Left lung (tissue), 10 donors: ENCODE measurements around the gene KRTAP10-1. TPM values are rescaled to one million over a fixed set of nuclear protein-coding genes. Genes with fewer than 3 reads are reported as not detected.
"Not testable (repeated sequence)": the region's sequence is repeated elsewhere in the genome, so short reads cannot be mapped to it uniquely, and the experiment has no call there.

ENCODE experiments used
- ATAC-seq: fragments of 200-7000 bp; cut with Tn5 transposase; one replicate; pipeline ENCODE4 v1.9.1; 2020; ENCODE audit warnings: moderate library complexity
- DNase-seq, 4 donors: peaks; one replicate each; pipeline ENCODE4 v3.0.0-alpha.2; 2013 to 2020
- H3K27ac ChIP-seq, 2 donors: fragments of 200-600 bp; sonication (generic) in 1 of 2; one replicate each; pipeline versions ENCODE4 v1.5.0 to v1.8.0; 2020 to 2021
- H3K27me3 ChIP-seq, 2 donors: fragments of 200-600 bp; sonication (generic) in 1 of 2; one replicate each; pipeline versions ENCODE4 v1.5.0 to v1.8.0; 2020 to 2021
- H3K36me3 ChIP-seq, 2 donors: fragments of 200-600 bp; sonication (generic) in 1 of 2; one replicate each; pipeline versions ENCODE4 v1.5.0 to v1.8.0; 2020 to 2021
- H3K4me1 ChIP-seq, 2 donors: fragments of 200-600 bp; one replicate each; pipeline ENCODE4 v1.8.0; 2021
- H3K4me3 ChIP-seq, 2 donors: fragments of 200-600 bp; sonication (generic) in 1 of 2; one replicate each; pipeline versions ENCODE4 v1.5.0 to v1.8.0; 2020 to 2021; ENCODE audit warnings: mild to moderate bottlenecking in 1 of 2
- H3K9me3 ChIP-seq, 2 donors: fragments of 200-600 bp; sonication (generic) in 1 of 2; one replicate each; pipeline versions ENCODE4 v1.5.0 to v1.8.0; 2020 to 2021
- intact Hi-C, 2 donors: fragments of 100-400 bp; cut with DNase I; formaldehyde crosslinking; loops; one replicate each; pipeline versions ENCODE4 v1.11.2 to v1.14.2; 2022
- polyA plus RNA-seq, 6 donors: library from polyadenylated mRNA; unstranded; fragments of 120-200 nt; gene quantifications; one replicate each; pipeline ENCODE4 v1.2.1, GENCODE V29; 2013; ENCODE audit not compliant: insufficient read length in 6 of 6
- total RNA-seq, 2 donors: library from RNA; stranded (reverse); fragmentation: NEBNext Ultra II Directional; extraction: Animal tissue kit (Norgen Biotek cat#: 25700); gene quantifications; one replicate each; pipeline ENCODE4 v1.2.1, GENCODE V29; 2021
- TF ChIP-seq, protein P1 (sequence below), 2 donors: fragments of 200-600 bp; sonication (generic) in 1 of 2; IDR thresholded peaks; one replicate each; pipeline versions ENCODE4 v1.5.0 to v1.8.0; 2021; ENCODE audit warnings: antibody characterized with exemption in 2 of 2
- donor health status: DM: no; HTN: yes; CAD: no.
- donor health status: DM: no; HTN: no; CAD: no.

The KRTAP10-1 gene
- total and polyA plus RNA-seq, 8 donors: not detected

DNA sequence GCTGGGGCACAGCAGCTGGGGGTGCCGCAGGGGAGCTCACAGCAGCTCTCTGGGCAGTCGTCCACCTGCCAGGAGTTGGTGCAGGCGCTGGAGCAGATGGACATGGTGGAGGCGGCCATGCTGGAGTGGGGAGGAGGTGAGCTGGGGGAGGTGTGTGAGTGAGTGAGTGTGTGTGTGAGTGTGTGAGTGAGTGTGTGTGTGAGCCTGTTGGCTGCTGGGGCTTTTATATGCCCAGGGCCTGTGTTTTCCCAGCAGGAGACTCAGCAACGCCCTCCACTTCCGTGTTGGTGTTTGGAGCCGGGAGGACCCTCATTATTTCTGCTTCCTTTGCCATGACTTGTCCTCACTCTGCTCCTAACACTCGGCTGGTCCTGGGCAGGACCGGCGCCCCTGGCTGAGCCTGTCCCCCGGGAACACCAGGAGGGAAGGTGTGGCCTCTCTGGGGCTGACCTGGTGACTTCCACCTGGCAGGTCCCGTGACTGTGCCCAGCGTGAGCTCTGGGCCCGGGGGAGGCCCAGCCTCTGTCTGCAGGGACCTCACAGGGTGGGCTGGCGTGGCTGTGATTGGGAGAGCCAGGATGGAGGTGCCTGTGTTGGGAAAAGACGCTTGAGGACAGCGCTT, 11.5 kb upstream of the KRTAP10-1 start, which contains the start of gene KRTAP10-2:
TSS of gene KRTAP10-2 (minus strand) at position 166 of the 622 bp plus-strand sequence. CDS start at position 119, 47 bp downstream.
- no peak for ATAC-seq
- Histone ChIP-seq H3K4me3 (no peak within 1 kb of the TSS), H3K9me3 (peaks cover 0 to 3% of the 10 kb centered on the region in 2 donors), H3K36me3 (no peaks in the 10 kb centered on the region), H3K27me3 (peaks cover 0 to 75% of the 10 kb centered on the region in 2 donors), H3K27ac (no peak within 1 kb of the TSS), H3K4me1 (no peaks in the 10 kb centered on the region)
- DNase-seq: peak in 1 of 4 donors; percentile 71
- TF ChIP-seq, protein P1, sequence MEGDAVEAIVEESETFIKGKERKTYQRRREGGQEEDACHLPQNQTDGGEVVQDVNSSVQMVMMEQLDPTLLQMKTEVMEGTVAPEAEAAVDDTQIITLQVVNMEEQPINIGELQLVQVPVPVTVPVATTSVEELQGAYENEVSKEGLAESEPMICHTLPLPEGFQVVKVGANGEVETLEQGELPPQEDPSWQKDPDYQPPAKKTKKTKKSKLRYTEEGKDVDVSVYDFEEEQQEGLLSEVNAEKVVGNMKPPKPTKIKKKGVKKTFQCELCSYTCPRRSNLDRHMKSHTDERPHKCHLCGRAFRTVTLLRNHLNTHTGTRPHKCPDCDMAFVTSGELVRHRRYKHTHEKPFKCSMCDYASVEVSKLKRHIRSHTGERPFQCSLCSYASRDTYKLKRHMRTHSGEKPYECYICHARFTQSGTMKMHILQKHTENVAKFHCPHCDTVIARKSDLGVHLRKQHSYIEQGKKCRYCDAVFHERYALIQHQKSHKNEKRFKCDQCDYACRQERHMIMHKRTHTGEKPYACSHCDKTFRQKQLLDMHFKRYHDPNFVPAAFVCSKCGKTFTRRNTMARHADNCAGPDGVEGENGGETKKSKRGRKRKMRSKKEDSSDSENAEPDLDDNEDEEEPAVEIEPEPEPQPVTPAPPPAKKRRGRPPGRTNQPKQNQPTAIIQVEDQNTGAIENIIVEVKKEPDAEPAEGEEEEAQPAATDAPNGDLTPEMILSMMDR (IDR thresholded peaks at IDR 0.05): no peak
- intact Hi-C loops: no loop called here

DNA sequence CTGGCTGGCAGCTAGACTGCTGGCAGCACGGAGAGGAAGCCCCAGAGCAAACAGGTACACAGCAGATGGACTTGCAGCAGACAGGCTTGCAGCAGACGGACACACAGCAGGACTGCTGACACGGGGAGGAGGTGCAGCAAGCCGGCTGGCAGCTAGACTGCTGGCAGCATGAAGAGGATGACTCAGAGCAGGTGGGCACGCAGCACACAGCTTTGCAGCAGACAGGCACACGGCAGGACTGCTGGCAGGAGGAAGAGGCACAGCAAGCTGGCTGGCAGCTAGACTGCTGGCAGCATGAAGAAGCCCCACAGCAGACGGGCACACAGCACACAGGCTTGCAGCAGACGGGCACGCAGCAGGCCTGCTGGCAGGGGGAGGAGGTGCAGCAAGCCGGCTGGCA, 10.8 kb upstream of the KRTAP10-1 start:
- Histone ChIP-seq H3K36me3 (no peaks in the 10 kb centered on the region), H3K9me3 (peaks cover 0 to 9% of the 10 kb centered on the region in 2 donors), H3K27ac (no peak overlapping the region), H3K4me3 (no peak overlapping the region), H3K27me3 (peaks cover 0 to 72% of the 10 kb centered on the region in 2 donors), H3K4me1 (no peaks in the 10 kb centered on the region)
- TF ChIP-seq, protein P1 (IDR thresholded peaks at IDR 0.05): no peak
- no peak for ATAC-seq
- intact Hi-C loops: no loop called here
- DNase-seq: peak in 1 of 4 donors; percentile 58

DNA sequence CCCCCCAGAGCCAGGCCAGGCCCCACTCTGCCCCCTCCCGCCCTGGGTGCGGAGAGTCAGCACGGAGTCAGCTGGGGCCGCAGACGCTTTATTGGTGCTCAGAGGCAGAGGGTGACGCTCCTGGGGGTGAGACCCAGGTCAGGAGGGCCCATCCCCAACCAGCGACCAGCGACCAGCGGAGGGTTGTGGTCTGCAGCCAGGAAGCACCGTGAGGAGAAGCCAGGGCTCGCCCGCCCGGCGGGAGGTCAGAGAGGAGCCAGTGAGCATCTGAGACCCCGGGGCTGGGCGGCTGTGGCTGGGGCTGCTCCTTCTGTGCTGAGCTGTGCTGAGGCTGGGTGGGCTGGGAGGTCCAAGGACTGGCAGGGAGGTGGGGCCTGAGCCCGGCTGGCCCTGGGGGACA, 10.3 kb upstream of the KRTAP10-1 start:
- H3K36me3 ChIP-seq, H3K27ac ChIP-seq, H3K4me1 ChIP-seq, intact Hi-C loops, ATAC-seq, H3K4me3 ChIP-seq, H3K9me3 ChIP-seq: not testable (repeated sequence)
- H3K27me3 ChIP-seq: peaks cover 0 to 67% of the 10 kb centered on the region in 2 donors
- DNase-seq: peak in 1 of 4 donors; percentile 78

DNA sequence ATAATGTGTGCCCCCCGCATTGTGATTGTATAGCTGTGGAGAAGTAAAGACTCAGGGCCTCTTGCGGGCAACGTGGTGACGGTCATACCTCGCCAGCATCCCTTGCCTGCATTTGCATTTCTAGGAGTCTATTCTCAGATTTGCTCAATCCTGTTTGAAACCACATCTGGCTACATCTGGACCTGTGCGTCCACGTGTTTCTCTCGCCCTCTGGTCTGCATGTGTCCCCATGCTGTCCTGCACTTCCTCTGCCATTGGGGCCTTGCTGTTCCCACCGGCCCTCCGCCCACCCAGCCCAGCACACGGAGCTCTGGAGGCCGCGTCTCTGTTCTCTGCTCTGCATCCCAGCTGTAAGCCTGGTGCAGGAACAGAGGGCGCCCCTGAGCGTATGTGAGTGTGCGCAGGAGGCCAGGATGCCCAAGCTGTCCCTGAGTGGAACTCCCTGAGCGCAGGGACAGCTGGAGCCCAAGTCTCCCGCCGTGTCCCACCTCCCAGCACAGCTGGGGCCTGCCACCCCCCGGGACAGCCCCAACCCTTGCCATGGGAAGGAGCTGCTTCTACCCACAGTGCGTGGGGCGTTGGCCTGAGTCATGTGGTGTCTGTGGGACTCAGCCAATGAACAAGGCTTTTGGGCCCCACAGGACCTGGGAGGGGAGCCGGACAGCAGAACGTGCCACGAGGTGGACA, 9.7 kb upstream of the KRTAP10-1 start:
- DNase-seq (peak in 1 of 4 donors; percentile 68), ATAC-seq (no peak)
- H3K36me3 ChIP-seq: no peaks in the 10 kb centered on the region
- H3K27me3 ChIP-seq: peaks cover 0 to 63% of the 10 kb centered on the region in 2 donors
- no peak overlapping the region for H3K27ac ChIP-seq
- no peaks in the 10 kb centered on the region for H3K4me1 ChIP-seq
- TF ChIP-seq, protein P1 (IDR thresholded peaks at IDR 0.05): no peak
- intact Hi-C loops: no loop called here
- H3K4me3 ChIP-seq: no peak overlapping the region
- H3K9me3 ChIP-seq: peaks cover 0 to 9% of the 10 kb centered on the region in 2 donors

DNA sequence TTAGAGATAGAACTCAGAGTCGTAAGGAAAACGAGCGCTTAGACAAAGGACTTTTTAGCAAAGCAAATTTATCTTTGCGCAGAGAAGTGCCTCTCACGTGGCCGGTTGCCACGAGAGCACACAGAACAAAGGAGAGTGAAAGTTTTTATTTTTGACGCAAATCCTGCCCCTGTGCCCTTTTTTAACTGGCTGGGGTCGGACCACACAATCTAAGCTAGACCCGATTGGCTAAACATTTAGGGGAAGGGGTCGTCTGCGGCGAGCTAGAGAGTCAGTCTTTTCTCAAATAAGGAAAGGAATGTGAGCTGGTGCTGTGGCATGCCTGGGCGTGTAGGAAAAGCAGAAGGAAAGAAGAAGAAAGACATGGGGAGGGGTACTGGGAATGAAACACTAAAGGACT, 8.9 kb upstream of the KRTAP10-1 start:
- ATAC-seq (peak; percentile 47), DNase-seq (peak in 2 of 4 donors; percentile 6 to 35)
- TF ChIP-seq, protein P1 (IDR thresholded peaks at IDR 0.05): no peak
- H3K27me3 ChIP-seq: peaks cover 0 to 63% of the 10 kb centered on the region in 2 donors
- no peaks in the 10 kb centered on the region for H3K4me1 ChIP-seq
- H3K4me3 ChIP-seq: no peak overlapping the region
- no peaks in the 10 kb centered on the region for H3K36me3 ChIP-seq
- H3K9me3 ChIP-seq: peaks cover 0 to 9% of the 10 kb centered on the region in 2 donors
- intact Hi-C loops: no loop called here
- no peak overlapping the region for H3K27ac ChIP-seq
